CD4-positive, CD25-positive, alpha-beta regulatory T cell (primary cell): ENCODE measurements around the gene KCNJ15. TPM values are rescaled to one million over a fixed set of nuclear protein-coding genes. Genes with fewer than 3 reads are reported as not detected.

Experiments
- ATAC-seq, 2 donors: fragments of 150-1000 bp; cut with Tn5 transposase; one replicate each; pipeline ENCODE4 v1.10.0; 2021; ENCODE audit warnings: low read depth in 2 of 2, moderate number of reproducible peaks in 2 of 2, moderate library complexity in 1 of 2
- DNase-seq, 3 donors: peaks; one replicate each; pipeline versions ENCODE4 v3.0.0 to v3.0.0-alpha.2; 2012 to 2022; ENCODE audit warnings: mixed read lengths in 1 of 3
- H3K27ac ChIP-seq: one replicate; pipeline ENCODE4 v1.7.0; 2013; ENCODE audit warnings: mild to moderate bottlenecking, low read length; ENCODE audit not compliant: insufficient read depth, poor library complexity, severe bottlenecking
- H3K27me3 ChIP-seq: one replicate; pipeline ENCODE4 v1.7.0; 2013; ENCODE audit warnings: low read length; ENCODE audit not compliant: control insufficient read depth, insufficient read depth
- H3K36me3 ChIP-seq: one replicate; pipeline ENCODE4 v1.7.0; 2013; ENCODE audit warnings: mild to moderate bottlenecking, low read length, moderate library complexity; ENCODE audit not compliant: control insufficient read depth, insufficient read depth
- H3K4me1 ChIP-seq: 2 replicates; pipeline ENCODE4 v1.7.0; 2013; ENCODE audit warnings: mild to moderate bottlenecking, low read length; ENCODE audit not compliant: insufficient read depth, control insufficient read depth, poor library complexity, severe bottlenecking
- H3K4me3 ChIP-seq: one replicate; pipeline ENCODE4 v1.7.0; 2013; ENCODE audit warnings: low read depth, mild to moderate bottlenecking, low read length, moderate library complexity
- H3K9me3 ChIP-seq, 2 experiments: 1 replicate in 1 of 2; 2 replicates in 1 of 2; pipeline ENCODE4 v1.7.0; 2013; ENCODE audit warnings: low read length in 2 of 2, mild to moderate bottlenecking in 1 of 2, moderate library complexity in 1 of 2; ENCODE audit not compliant: control insufficient read depth in 2 of 2
- H3K27ac Mint-ChIP-seq, 3 donors: one replicate each; pipeline ENCODE4 v1.8.0; 2020 to 2022; ENCODE audit warnings: mild to moderate bottlenecking in 3 of 3, mixed read lengths in 3 of 3, moderate library complexity in 2 of 3
- H3K27me3 Mint-ChIP-seq: one replicate; pipeline ENCODE4 v1.8.0; 2022; ENCODE audit warnings: mild to moderate bottlenecking, mixed read lengths
- H3K36me3 Mint-ChIP-seq: one replicate; pipeline ENCODE4 v1.8.0; 2020; ENCODE audit warnings: mixed read lengths
- H3K4me1 Mint-ChIP-seq, 4 donors: one replicate each; pipeline ENCODE4 v1.8.0; 2020 to 2022; ENCODE audit warnings: mixed read lengths in 4 of 4, mild to moderate bottlenecking in 1 of 4
- H3K4me3 Mint-ChIP-seq, 4 donors: one replicate each; pipeline ENCODE4 v1.8.0; 2020 to 2022; ENCODE audit warnings: mild to moderate bottlenecking in 4 of 4, mixed read lengths in 4 of 4, moderate library complexity in 3 of 4
- H3K9me3 Mint-ChIP-seq, 7 donors: one replicate each; pipeline ENCODE4 v1.8.0; 2020 to 2022; ENCODE audit warnings: mixed read lengths in 7 of 7, mild to moderate bottlenecking in 3 of 7, moderate library complexity in 2 of 7
- polyA plus RNA-seq, 4 donors: library from polyadenylated mRNA; unstranded; fragments of 300-500 nt; fragmentation: Illumina TruSeq; gene quantifications; one replicate each; pipeline ENCODE4 v1.2.3, GENCODE V29; 2021
- total RNA-seq: library from RNA; stranded (reverse); gene quantifications from one replicate; pipeline ENCODE4 v1.2.3, GENCODE V29; 2022

The KCNJ15 gene
- total and polyA plus RNA-seq, 5 donors from 2014 or later, result 0.10 TPM; not detected in 4

DNA sequence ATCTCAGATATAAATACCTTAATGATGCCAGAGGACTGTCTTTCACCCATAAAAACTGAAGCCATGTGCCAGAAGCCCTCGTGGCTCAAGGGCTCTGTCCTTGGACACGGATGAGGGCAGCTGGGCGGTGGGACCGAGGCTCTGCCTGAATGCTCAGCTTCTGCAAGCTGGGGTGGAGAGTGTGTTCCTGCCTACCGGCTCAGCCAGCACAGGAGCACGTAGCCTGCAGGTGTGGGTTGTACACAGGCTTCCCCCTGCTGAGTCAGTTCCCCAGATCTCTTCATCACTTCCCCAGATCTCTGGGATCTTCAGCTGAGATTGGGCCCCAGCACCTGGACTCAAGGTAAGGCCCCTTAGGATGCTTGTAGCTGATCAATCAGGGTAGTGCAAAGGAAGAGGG is 15.4 kb downstream of the KCNJ15 start:
- H3K4me1 Mint-ChIP-seq, result no peaks in the 10 kb centered on the region
- no peaks in the 10 kb centered on the region for H3K27me3 ChIP-seq
- no peak overlapping the region for H3K27ac Mint-ChIP-seq
- H3K9me3 ChIP-seq, result no peaks in the 10 kb centered on the region
- H3K27me3 Mint-ChIP-seq, result peaks cover 4% of the 10 kb centered on the region
- no peak for ATAC-seq
- no peak overlapping the region for H3K27ac ChIP-seq
- H3K4me3 Mint-ChIP-seq, result no peak overlapping the region
- no peaks in the 10 kb centered on the region for H3K36me3 ChIP-seq
- no peak overlapping the region for H3K4me3 ChIP-seq
- H3K36me3 Mint-ChIP-seq, result no peaks in the 10 kb centered on the region
- H3K4me1 ChIP-seq, result no peaks in the 10 kb centered on the region
- no peak for DNase-seq
- H3K9me3 Mint-ChIP-seq, result peaks cover 0 to 2% (median 0%) of the 10 kb centered on the region in 7 donors

DNA sequence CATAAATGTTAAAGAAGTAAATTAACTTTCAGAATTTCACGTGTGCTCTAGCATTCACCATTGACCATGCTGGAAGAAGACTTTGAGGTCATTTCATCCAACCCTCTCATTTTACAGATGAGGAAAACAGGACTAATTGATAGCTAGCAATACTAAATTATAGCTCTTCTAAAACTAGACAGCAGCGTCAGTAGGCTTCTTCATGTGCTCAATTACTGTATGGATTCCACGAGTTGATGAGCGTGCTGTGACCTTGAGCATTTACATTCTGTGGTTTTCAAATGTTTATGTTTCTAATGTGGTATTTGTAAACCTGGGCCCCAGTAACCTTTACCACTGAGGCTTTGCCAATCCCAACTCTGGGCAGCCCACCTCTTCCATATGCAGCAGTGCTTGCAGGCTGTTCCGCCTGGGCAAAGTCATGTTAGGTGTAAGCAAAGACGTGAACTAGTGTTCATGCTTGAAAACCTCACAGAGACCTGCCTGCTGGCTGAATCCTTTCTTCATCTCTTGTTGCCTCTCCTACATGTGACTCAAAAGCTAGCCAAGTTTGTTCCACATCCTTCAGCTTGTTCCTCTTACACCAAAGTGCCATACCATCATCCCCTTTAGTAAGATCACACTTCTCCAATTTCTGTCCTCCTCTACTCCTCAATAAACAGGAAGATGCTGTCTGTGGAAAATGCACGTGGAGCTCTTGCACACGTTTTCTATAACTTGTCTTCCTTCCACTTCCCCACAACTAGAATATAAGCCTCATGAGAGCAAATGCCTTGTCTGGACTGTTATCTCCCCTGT is 17.2 kb downstream of the KCNJ15 start:
- no peaks in the 10 kb centered on the region for H3K27me3 ChIP-seq
- no peak overlapping the region for H3K27ac ChIP-seq
- no peak for ATAC-seq
- Mint-ChIP-seq H3K4me3 (no peak overlapping the region), H3K27me3 (peaks cover 4% of the 10 kb centered on the region), H3K4me1 (no peaks in the 10 kb centered on the region), H3K36me3 (no peaks in the 10 kb centered on the region), H3K9me3 (peaks cover 0 to 2% (median 0%) of the 10 kb centered on the region in 7 donors), H3K27ac (no peak overlapping the region)
- no peaks in the 10 kb centered on the region for H3K9me3 ChIP-seq
- no peak for DNase-seq
- H3K4me3 ChIP-seq, result no peak overlapping the region
- no peaks in the 10 kb centered on the region for H3K4me1 ChIP-seq
- H3K36me3 ChIP-seq, result no peaks in the 10 kb centered on the region

DNA sequence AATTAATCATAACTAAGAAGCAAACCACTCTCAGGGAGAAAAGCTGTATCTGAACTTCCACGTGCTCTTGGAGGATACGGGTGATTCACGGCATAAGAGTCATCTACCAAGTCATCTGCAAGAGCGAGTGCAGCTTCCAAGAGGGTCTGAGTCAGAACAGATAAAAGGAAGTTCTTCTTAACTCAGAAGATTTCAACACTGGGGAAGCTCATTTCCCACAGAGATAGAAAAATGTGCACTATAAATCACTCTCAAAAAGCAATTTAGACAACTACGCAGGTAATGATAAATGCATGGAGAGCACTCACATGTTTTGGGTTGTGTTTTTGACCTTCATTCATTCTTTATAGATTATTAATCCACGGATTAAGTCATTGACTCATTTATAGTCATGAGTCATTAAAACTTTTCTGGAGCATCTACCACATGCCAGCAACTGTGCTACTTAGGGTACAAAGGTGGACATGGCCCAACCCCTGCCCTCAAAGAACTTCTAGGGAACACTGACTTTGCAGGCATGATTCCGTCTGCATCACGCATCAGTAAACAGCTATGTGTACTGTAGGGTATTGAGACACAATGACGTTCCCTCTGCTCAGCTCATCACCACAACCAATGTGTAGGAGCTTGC is 20.8 kb downstream of the KCNJ15 start:
- ATAC-seq, result no peak
- Mint-ChIP-seq H3K36me3 (no peaks in the 10 kb centered on the region), H3K4me3 (no peak overlapping the region), H3K27me3 (peaks cover 4% of the 10 kb centered on the region), H3K4me1 (no peaks in the 10 kb centered on the region), H3K9me3 (peaks cover 0 to 2% (median 0%) of the 10 kb centered on the region in 7 donors), H3K27ac (no peak overlapping the region)
- DNase-seq, result no peak
- H3K4me1 ChIP-seq, result no peaks in the 10 kb centered on the region
- H3K36me3 ChIP-seq, result no peaks in the 10 kb centered on the region
- no peak overlapping the region for H3K4me3 ChIP-seq
- H3K27ac ChIP-seq, result no peak overlapping the region
- no peaks in the 10 kb centered on the region for H3K9me3 ChIP-seq
- no peaks in the 10 kb centered on the region for H3K27me3 ChIP-seq

DNA sequence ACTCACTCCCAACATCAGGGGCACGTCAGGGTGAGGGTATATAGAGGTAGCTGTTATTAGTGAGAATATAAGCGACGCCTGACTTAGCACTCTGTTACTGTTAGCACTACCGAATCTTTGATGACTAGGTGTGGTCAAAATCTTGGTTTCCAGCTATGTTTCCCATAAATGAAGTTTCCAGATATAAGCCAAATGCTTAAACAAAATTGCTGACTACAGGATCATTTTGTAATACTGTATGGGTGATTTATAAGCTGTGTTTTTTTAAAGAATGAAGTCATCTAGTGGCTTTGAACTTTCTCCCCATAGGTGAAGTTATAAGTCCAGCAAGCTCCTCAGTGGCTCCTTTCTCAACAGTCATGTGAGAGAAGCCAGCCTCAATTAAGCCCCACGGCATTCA is 23.7 kb downstream of the KCNJ15 start:
- Mint-ChIP-seq H3K36me3 (no peaks in the 10 kb centered on the region), H3K27me3 (no peaks in the 10 kb centered on the region), H3K4me1 (no peaks in the 10 kb centered on the region), H3K27ac (no peak overlapping the region), H3K9me3 (peaks cover 0 to 4% (median 0%) of the 10 kb centered on the region in 7 donors), H3K4me3 (no peak overlapping the region)
- no peaks in the 10 kb centered on the region for H3K4me1 ChIP-seq
- H3K27ac ChIP-seq, result no peak overlapping the region
- no peak overlapping the region for H3K4me3 ChIP-seq
- ATAC-seq (no peak), DNase-seq (no peak)
- H3K36me3 ChIP-seq, result no peaks in the 10 kb centered on the region
- H3K9me3 ChIP-seq, result no peaks in the 10 kb centered on the region
- no peaks in the 10 kb centered on the region for H3K27me3 ChIP-seq

DNA sequence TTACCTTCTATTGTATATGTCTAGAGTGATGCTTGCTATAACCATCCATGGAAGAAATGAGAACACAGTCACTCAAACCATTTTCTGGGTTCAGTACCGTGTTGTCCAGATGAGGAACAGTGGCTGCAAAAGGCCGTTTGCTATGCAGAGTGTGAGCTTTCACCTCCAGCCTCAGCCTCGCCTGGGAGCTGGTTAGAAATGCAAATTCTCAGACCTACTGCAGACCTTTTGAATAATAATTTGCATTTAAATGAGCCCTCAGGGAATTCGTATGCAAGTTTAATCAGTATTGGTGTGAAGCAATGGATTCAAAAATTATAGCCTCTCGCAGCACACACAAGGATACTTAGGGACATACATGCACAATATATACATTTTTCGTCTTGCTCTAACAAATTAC is 24.1 kb downstream of the KCNJ15 start:
- DNase-seq (no peak), ATAC-seq (no peak)
- Mint-ChIP-seq H3K27ac (no peak overlapping the region), H3K9me3 (peaks cover 0 to 4% (median 0%) of the 10 kb centered on the region in 7 donors), H3K4me3 (no peak overlapping the region), H3K4me1 (no peaks in the 10 kb centered on the region), H3K36me3 (no peaks in the 10 kb centered on the region), H3K27me3 (no peaks in the 10 kb centered on the region)
- Histone ChIP-seq H3K4me3 (no peak overlapping the region), H3K36me3 (no peaks in the 10 kb centered on the region), H3K27ac (no peak overlapping the region), H3K9me3 (no peaks in the 10 kb centered on the region), H3K4me1 (no peaks in the 10 kb centered on the region), H3K27me3 (no peaks in the 10 kb centered on the region)

GRCh38 chr21:38282921-38283320 is 26.1 kb downstream of the KCNJ15 start:
- H3K27ac ChIP-seq, result no peak overlapping the region
- no peaks in the 10 kb centered on the region for H3K4me1 ChIP-seq
- H3K4me3 ChIP-seq, result no peak overlapping the region
- H3K9me3 Mint-ChIP-seq, result peaks cover 0 to 4% (median 0%) of the 10 kb centered on the region in 7 donors
- no peaks in the 10 kb centered on the region for H3K36me3 ChIP-seq
- no peaks in the 10 kb centered on the region for H3K4me1 Mint-ChIP-seq
- H3K27ac Mint-ChIP-seq, result no peak overlapping the region
- DNase-seq, result no peak
- no peaks in the 10 kb centered on the region for H3K27me3 Mint-ChIP-seq
- ATAC-seq, result no peak
- H3K4me3 Mint-ChIP-seq, result no peak overlapping the region
- H3K9me3 ChIP-seq, result no peaks in the 10 kb centered on the region
- no peaks in the 10 kb centered on the region for H3K36me3 Mint-ChIP-seq
- H3K27me3 ChIP-seq, result no peaks in the 10 kb centered on the region

DNA sequence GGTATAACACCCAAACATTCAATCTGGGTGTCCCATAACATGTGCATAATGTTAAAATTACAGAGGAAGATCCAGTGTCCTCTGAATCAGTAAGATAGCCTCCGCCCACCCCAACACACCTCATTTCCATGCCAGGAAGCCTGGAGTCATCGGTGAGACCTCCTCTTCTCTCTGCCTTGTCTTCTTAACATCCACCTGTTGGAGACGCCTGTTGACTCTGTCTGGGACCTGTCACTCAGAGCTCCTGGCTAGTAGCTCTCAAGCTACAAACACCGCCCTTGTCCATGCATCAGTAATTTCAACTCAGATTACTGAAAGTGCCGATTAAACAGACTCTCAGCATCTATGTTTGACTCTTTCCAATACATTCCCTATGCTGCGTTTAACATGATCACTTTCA is 27.4 kb downstream of the KCNJ15 start:
- Mint-ChIP-seq H3K27ac (no peak overlapping the region), H3K4me3 (no peak overlapping the region), H3K36me3 (no peaks in the 10 kb centered on the region), H3K27me3 (no peaks in the 10 kb centered on the region), H3K4me1 (no peaks in the 10 kb centered on the region), H3K9me3 (peaks cover 0 to 4% (median 0%) of the 10 kb centered on the region in 7 donors)
- Histone ChIP-seq H3K36me3 (no peaks in the 10 kb centered on the region), H3K4me3 (no peak overlapping the region), H3K9me3 (no peaks in the 10 kb centered on the region), H3K27ac (no peak overlapping the region), H3K4me1 (no peaks in the 10 kb centered on the region), H3K27me3 (no peaks in the 10 kb centered on the region)
- ATAC-seq (no peak), DNase-seq (no peak)
